Effector CD8-positive, alpha-beta T cell (primary cell): ENCODE results near the gene LAMA5.

Experiments
- DNase-seq: peaks from one replicate; lab custom pipeline; 2025; lab: John Stamatoyannopoulos, UW

Gene LAMA5

DNA sequence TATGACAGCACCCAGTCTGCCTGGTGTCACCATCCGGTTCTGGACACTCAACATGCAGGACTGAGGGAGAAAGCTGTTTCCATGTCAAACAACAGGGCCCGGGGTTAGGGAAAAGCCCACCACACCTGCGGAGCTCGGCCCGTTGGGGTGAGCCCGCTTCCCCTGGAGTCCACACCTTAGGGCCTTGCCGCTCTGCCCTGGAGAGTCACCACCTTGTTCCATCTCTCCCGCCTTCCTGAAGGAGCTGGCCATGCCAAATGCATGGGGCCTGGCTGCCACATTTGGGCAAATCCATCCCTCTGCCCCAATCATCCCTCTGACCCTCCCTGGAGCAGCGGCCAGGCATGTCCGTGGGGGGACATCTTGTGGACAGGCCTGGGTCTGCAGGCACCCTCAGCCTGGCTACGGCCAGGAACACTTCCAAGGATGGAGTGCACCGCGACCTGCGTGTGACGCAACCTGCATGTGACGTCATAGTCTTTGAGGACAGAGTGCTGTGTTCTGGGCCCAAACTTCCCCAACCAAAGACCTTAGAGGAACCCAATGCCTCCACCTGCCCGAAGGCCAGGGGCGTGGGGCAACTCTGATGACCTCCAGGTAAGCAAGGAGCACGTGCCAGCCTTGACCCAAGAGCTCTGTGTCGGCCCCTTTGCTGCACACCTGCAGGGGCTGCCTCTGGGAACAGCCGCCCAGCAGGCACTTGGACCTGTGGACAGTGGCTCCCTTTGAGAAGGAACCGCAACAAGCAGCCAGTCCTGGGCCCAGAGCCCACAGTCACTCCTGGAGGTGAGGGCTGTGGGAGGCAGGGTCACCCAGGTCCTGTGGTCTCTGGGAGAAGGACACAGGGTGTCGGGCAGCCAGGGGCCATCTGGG lies 38.2 kb upstream of the LAMA5 start:
- no peak for DNase-seq

DNA sequence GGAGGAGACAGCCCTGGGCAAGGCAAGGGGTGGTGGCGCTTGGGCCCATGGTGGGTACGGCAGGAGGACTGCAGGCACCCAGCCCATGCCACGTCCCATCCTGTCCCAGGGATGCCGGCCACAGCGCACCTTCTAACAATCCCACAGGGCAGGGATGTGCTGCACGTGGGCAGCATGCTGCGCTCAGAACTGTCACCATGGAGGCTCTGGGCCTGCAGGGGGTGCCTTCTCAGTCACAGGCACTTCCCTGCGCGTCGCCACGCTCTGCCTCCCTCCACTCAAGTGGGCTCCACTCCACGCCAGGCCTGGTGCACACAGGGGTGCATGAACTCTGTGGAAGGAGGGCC lies 37.6 kb upstream of the LAMA5 start:
- no peak for DNase-seq

DNA sequence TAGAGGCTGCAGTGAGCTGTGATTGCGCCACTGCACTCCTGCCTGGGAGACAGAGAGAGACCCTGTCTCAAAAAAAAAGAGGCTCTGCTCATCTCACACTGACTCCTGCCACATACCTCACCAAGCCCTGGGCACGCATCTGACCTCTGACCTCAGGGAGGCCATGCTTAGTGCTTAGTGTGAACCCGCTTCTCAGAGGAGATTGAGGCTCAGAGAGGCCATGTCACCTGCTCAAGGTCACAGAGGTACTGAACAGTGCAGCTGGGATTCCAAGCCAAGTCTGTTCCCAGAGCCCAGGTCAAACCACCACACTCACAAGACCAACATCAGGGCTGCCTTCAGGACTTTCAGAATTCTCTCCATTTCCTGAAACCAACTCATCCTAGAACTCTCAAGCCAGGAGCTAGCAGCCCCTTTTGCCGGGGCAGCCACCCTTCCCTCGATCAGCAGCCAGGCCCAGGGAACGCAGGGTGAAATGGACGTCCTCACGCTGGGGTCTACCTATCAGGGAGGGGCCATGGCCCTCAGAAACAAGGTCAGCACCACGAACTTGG lies 37.1 kb upstream of the LAMA5 start:
- no peak for DNase-seq

DNA sequence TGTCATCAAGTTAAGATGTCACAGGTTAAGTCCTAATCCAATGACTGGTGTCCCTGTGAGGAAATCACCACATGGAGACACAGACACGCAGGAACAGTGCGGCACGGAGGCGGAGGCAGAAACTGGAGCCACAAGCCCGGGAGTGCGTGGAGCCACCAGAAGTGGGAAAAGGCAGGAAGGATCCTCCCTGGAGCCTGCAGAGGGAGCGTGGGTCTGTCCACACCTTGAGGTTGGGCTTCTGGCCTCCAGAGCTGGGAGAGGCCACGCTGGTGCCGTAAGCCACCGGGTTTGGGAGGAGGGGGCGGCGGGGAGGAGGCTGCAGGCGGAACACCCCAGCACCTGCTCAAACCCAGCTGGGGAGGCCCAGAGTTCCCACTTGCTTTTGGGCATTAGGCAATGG lies 36.2 kb upstream of the LAMA5 start:
- no peak for DNase-seq

DNA sequence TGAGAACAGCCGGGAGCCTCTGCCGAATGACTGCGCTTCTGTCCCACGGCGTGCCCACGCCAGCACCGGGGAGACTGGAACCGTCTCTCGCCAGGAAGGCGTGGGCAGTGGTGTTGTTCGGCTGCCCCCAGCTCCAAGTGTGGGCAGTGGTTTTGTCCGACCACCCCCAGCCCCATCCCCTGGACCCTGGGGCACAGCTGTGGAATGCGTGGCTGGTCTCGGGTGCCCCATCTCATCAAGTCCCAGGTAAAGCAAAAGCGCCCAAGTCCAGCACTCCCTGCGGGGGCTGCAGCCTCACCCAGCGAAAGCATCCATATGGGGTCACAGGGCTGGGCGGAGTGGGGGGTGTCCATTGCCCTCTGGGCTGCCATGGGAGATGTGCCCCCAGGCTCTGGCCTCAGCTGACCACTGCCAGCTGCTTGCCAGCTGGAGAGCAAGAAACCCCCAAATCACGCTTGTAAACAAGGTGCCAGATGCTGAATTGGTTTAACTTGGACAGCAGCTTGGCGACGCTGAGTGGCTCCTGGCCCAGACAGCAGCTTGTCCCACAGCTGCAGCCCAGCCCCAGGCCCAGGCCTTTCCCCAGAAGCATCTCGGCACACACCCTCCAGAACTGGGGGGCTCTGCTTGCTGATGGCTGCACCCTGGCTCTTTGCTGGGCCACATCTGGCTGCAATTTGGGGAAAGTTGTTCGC lies 35.5 kb upstream of the LAMA5 start:
- no peak for DNase-seq

DNA sequence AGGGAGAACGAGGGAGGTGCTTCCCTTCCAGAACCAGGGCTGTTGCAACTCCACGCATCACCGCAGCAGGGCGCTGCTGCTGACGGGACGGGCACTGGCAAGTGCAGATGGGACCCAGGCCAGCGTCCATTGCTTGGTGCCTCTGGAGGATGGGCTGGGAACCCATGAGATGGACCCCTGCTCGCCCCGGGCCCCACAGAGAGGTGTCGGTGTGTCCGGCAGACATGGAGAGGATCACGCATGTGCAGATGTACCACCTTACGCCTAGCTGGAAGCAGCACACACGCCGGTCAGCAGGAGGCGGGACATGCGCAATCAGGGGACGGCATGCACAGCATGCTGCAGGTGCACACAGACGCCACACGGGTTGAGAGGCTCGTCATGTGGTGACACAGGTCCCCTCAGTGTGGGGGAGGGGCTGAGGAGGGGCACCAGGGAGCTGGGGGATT lies 34.2 kb upstream of the LAMA5 start:
- no peak for DNase-seq

DNA sequence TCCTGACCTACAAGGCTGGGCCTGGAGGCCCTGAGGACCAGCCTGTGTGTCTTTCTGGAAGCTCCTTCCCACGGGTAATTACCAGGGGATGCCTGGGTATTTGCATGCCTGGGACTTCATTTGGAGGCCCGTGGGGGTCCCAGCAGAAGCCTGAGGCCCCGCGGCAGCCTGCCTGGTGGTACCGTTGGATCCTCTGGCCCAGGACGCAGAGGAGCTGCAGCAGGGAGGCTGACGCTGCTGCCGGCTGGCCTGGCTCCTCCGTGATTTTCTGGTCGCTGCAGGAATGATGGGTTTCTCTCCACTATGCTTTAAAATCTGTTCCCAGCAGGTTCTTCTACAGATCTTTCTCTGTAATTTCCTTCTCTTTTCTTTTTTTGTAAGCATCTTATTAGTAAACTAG lies 33.4 kb upstream of the LAMA5 start:
- DNase-seq, result no peak

DNA sequence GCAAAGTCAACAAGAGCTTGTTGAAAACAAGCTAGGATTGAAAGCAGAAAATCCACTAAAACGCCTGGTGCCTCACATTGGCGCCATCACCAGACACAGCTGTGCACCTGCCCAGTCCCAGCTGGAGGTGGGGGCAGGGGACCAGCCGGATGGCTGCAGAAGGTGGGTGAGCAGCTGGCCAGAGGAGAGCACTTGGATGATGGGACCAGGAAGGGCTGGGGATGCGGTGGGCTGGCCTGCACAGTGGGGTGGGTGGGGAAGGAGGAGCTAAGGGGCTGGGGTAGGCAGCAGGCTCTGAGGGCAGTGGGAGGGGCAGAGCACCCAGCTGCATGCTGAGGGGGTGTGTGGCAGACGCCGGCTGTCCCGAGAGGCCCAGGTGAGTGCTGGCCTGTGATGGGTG lies 32.9 kb upstream of the LAMA5 start:
- no peak for DNase-seq

DNA sequence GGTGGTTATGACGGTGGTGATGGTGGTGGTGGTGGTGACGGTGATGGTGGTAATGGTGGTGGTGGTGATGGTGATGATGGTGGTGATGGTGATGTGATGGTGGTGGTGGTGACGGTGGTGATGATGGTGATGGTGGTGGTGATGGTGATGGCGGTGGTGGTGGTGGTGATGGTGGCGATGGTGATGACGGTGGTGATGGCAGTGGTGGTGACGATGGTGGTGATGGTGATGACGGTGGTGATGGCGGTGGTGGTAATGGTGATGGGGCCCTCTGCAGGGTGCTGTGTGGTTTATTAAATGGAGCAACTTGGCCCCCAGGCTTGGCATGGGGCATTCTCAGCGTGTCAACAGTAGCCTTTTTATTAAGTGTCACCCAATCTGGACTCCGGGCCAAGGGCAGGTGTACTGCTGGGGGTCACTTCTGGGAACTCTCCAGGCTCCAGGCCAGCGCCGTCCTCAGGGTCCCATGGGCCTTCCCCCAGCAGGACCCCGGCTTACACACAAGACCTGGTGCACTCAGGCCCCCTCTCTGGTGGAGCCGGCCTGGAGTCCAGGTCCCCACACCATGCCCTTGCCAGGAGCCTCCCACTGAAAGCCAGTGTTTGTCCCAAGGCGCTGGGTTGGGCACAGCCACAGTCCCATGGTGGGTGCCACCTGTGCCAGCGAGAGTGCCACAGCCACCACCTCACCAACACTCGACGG lies 31.2 kb upstream of the LAMA5 start:
- no peak for DNase-seq

DNA sequence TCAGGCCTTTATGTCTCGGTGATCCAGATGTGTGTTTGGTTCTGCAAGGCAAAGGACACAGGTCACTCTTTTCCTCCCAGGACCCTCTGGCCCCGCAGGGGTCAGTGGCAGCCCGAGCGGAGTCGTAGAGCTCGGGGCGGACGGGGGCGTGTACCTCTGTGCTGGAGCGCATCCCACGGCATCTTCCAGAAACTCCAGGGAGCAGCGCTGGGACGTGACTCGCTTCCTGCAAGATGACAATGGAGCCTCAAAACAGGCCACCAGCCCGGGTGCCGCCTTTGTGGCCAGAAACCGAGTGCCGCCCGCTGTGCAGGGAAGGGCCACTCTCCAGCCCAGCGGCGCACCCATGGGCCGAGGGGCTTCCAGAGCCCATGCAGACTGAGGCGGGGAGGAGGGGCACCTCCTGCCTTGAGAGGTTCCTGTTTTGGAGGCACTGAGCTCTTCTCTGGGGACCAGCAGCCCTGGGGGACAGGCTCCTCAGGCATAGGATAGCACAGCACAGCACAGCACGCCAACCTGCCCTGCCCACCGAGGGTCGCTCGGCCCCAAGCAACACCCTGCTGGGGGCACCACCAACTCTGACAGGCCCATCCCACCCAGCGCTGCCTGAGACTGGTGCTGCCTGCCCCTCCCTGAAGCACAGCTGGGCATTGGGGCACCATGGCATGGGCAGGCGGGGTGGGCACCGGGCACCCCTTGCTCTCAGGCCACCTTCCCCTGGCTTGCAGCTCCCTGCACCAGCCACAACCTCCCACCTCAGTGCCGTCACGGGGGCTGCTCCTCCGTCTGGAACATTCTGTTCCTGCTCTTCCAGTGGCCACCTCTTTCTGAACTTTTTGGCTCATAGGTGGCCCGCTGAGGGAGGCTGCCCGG lies 29.5 kb upstream of the LAMA5 start:
- no peak for DNase-seq

DNA sequence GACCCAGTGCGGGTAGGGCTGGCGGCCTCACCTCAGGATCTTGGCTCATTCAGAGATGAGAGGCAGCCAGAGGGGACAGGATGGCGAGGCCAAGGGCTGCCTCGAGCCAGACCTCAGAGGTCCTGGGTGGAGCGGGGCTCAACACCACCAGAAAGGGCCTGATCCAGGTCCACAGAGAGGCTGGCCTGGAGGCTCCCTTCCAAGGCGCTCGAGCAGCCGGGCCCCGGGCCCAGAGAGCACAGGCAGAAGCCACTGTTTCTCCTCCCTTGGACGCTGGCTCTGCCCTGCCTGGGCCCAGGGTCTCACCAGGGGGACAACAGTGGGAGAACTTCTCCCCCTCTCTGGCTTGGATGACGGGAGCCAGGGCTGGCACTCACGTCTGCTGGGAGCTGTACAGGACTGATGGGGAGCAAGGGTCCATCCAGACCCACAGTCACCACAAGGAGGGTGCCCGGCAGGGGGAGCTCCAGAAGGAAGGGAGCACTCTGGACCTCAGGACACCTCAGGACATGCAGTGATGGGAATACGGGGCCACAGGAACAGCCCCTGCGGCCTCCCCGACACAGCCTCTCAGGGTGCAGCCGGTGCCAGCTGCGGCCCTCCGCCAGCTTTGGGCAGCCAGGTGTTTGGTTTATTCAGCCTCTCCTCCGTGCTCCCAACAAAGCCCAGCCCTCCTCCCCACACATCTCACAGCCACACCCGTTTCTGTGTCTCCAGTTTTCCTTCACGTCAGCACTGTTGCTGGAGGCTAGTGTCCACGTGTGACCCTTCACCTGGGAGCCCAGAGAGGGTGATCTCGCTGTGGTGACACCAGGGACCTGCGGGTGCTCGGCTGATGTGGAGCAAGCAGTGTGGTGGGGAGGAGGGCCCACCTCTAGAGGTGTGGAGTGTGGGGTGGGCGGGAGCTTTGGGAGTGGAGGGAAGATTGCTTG lies 28.5 kb upstream of the LAMA5 start:
- no peak for DNase-seq

DNA sequence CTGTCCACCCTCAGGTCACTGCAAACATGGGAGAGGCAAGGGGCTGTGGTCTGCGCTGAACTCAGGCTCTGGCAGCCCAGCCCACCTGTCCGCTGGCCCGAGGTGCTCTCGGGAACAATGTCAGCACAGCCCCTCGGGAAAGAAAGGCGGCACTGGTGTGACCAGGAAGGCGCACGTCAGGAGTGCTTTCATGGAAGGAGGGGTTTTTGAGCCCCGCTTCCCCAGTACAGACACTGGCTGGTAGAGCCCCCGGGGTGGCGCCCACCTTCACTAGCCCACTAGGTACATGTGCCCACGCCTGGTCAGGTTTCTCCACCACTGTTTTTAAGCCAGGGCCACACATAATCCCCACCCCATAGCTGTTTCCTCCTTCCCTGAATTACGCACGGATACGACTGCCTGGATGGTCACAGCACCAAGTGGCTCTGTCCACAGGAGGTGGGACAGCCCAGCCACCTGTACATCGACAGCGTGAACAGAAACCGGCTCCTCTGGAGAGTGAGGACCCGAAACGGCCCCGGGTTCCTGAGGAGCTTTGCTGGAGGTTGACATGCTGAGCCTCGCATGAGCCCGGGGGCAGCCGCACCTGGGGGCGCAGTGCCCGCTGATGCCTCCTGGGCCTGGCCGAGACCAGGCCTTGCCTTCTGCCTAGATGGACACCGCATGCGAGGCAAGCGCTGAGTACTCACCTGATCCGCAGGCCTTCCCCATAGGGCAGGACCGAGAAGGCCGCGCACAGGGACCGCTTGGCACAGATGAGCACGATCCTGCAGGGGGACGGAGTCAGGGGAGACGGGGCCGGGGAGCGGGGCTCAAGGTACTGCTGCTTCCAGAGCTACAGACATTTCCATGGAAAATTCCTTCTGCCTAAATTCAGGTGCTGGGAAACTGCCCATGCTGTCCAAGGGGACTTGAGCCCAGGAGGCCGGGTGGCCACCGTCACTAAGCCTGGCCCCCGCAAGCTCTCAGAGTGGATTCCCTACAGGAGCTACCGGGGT lies 27.4 kb upstream of the LAMA5 start:
- no peak for DNase-seq

DNA sequence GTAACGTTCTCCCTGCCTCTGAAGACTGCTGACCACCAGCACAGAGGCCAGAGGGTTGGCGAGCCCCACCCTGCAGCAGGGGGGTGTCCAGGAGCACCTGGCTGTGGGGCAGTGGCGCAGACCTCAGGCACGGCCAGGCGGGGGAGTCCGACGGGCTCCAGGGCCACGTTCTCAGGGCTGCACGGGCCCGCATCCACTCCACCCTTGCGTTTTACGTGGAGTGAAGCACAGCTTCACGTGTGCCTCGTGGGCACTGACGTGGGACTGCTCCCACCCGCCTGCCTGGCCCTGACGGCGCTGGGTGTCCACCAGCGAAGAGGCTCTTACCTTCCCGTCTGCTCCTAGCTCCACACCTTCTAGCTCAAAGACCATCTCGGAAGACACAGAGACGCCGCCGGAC lies 26.7 kb upstream of the LAMA5 start:
- DNase-seq, result no peak

DNA sequence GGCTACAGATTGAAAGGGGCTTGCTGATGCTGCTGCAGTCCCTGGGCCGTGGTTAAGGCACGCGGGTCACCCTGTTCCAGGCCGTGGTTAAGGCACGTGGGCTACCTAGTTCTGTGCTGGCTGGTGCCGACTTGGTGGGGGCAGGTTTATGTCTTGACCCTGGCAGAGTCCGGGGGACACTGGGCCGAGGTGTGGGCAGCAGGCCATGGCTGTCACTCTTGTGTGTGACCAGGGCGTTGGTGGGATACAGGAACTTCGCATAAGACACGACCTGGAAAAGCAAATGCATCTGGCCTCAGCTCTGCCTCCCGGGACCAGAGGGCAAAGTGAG lies 26.2 kb upstream of the LAMA5 start:
- no peak for DNase-seq

DNA sequence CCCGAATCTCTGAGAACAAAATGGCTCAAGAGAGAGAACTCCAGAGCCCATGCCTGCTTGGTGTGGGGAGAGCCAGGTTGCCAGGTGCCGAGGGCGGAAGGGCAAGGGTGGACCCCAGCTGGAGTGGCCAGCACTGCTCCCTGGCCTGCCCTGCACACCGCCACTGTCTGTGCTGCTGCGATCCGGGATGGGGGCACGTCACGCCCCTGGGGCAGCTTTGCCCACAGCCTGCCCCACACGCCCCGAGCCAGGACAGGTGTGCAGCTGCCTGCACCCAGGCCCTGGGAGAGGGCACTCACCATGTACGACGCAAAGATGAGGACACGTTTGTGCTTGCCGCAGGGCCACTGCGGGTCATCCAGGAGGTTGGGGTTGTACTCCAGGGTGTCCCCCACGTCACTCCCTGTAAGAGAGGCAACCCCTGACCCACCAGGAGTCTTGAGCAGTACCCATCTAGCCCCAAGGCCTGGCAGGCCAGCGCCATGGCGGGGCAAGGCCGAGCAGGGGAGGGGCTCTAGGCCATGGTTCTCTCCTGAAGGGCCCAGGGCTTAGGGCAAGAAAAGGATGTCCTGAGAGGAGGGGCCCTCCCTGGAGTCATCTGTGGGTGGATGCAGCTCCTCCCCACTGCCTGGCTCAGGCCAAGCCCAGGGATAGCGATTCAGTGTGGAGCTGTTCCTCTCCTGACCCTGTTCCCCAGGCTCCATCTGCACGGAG lies 25.7 kb upstream of the LAMA5 start:
- DNase-seq, result no peak

DNA sequence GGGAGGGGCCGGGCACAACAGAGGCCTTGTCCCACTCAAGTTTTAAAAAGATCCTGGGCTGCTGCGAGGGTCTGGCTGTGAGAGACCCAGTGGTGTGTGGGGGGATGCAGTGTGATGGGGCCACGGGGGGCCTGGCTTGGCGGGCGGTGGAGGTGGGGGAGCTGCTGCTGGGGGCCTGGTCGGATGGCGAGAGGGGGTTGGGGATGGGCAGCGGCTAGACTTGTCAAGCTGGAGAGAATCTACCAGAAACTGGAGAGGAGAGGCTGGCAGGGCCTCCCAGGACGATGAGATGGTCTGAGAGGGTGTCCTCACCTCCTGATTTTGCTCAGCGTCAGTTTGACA lies 24.9 kb upstream of the LAMA5 start:
- no peak for DNase-seq

DNA sequence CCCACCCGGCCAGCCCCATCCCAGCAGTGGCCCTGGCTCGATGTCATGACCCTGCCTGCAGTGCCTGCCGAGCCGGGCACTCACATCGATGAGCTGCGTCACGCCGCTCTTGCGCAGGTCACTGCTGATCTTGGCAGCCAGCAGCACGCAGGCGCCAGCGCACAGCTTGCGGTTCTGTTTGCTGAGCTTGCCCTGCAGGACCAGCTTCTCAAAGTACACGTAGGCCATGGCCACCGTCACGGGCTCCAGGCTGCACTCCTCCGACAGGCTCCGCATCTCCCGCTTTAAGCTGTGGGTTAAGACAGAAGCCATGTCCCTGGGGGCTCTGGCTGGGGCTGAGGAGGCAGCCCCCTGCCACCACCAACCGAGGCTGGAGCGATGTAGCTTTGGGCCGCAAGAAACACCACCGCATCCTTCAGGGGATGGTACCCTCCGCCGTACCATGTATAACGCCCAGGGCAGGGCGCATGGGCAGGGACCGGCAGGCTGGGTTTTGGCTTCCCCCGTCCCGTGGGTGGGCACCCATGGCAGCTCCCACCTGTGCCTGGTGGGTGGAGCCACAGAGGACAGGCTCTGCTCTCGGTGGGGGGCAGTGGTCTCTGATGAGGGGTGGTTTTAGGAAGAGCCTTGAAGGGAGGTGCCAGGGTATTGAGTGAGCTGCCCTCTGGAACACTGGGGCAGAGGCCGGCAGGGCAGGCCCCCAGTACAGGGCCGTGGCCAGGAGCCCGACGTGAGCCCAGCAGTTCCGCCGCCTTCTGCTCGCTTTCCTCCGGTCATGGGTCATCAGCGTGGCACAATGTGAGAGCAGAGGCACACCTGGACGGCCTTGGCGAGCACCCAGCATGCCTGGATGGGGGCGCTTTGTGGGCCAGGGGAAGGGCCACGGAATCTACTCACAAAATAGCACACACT lies 24.3 kb upstream of the LAMA5 start:
- no peak for DNase-seq
